GM21515 (cell line): ENCODE results near the gene DMRTA2.

Experiments
- ATAC-seq: cut with Tn5 transposase; IDR thresholded peaks from one replicate; pipeline ENCODE4 v1.9.1; 2021; ENCODE audit not compliant: unreplicated experiment

Gene DMRTA2

GRCh38 chr1:50422946-50423669 is at the start of gene DMRTA2:
DMRTA2 (minus strand) TSS chr1:50423443; CDS start chr1:50421536, 1,907 bp downstream.
- no peak for ATAC-seq

GRCh38 chr1:50471967-50472366 is 48.7 kb upstream of the DMRTA2 start:
- ATAC-seq: no peak

DNA sequence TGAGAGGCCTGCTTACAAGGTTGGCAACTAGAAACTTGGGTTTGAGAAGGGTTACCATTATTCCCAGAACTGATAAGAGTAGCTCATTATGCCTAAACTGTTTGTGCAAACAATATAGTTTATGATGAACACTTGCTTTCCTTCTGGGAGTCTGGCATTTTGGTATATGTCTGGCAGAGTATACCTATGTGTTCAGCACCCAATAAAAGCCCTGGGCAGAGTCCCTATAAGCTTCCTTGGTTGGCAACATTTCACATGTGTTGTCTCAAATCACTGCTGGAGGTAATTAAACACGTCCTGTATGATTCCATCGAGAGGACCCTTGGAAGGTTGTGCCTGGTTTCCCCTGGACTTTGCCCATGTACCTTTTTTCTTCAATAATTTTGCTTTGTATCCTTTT is 39.7 kb upstream of the DMRTA2 start:
- no peak for ATAC-seq

DNA sequence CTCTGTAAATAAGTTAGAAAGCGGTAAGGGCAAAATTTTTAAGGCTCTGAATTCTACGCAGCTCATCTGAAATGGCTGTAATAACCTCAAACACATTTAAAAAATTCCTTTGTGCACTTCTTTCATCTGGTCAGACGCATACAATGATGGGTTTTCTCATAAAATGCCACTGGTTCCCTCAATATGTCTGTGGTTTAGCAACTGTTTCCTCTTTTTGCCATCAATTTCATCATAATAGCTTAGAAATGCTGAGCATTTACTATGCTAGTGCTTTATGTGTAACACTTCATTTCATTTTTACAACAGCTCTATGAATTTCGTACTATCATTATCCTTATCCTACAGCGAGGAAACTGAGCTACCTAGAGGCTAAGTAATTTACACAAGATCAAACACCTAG is 35.3 kb upstream of the DMRTA2 start:
- no peak for ATAC-seq

DNA sequence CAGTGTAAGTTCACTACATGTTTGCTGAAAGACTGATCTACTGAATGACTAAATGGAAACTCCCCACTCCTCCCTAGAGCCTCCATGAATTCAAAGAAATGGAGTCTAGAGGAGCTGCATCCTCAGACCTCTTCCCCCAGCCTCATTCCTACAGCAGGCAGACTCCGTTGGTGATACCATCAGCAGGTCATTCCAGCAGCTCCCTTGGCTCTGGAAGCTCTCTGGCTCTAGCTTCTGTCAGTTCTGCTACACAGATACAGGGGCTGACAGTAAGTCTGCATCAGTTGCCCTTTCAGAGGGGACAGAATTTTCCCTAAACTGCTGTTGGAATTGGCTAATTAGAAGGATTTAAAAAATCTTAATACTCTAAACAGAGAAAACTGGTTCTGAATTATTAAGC is 31.7 kb upstream of the DMRTA2 start:
- no peak for ATAC-seq

- ATAC-seq: no peak
Measured at GRCh38 chr1:50453266-50453665, 30.0 kb upstream of the DMRTA2 start.

GRCh38 chr1:50452700-50453099 is 29.5 kb upstream of the DMRTA2 start:
- ATAC-seq: no peak

DNA sequence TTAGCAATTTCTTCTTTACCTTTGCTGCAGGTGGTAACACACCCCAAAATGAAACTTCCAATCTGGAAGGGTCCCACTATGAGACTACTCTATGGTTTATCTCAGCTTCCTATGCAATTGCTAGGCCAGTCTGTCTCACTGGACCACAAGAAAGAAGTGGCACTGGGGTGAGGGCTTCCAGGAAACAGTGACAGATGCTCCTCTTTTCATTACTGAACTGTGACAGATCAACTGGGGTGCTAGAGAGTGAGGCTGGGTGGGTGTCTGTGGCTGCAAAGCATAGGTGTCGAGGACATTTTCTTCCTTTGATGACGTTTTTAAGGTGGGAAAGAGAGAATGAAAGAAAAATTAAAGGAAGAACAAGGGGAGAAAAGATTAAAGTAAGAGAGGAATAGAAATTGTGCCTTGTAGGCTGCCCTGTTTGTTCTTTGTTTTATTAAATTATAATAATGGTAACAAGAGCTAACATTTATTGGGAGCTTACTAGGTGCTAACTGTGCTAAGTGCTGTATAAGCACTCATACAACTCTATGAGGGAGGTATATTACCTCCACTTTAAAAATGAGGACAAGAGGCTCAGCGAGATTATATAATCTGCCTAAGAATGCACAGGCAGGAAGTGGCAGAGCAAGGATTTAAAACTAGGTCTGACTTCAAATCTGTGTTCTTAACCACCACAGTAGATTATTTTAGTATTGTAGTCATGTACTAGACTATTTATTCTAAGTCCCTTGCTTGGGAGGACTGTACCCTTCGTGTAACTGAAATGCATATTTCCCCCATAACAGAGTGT is 27.8 kb upstream of the DMRTA2 start:
- ATAC-seq: no peak

DNA sequence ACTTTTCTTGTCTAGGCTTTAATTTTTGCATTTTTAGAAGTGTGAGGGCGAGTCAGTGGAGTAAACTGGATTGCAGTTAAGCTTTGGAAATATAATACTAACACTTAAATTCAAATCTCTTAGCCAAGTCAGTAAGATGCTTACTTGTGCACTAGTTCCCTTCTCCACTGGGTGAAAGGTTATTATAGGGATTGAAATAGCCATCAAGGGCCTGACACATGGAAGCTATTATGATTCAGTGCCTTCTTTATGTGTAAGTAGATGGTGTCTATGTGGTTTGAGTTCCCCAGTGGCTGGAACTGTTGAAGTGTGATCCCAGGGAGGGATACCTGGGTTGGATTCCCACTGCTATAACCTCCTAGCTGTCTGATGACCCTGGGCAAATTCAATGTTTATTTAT is 24.7 kb upstream of the DMRTA2 start:
- ATAC-seq: no peak

- ATAC-seq: no peak
Measured at GRCh38 chr1:50441183-50441582, 17.9 kb upstream of the DMRTA2 start.

GRCh38 chr1:50438945-50439344 is 15.7 kb upstream of the DMRTA2 start:
- no peak for ATAC-seq

DNA sequence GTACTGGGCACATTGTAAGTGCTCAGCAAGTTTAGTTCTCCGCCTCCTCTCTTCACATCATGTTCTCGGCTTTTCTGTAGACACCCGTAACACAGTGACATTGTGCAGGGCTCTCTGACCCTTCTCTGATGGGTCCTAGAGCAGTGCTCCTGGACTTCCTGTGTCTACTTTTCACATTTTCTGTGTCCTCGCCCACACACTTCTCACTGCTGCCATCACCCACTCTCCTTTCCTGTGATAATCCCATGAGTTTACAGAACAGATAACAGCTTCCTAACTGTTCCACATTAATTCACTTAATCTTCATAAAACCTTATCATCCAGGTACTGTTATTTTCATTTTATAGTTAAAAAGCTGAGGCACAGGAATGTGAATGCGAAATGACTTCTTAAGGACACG is 13.2 kb upstream of the DMRTA2 start:
- ATAC-seq: no peak

- ATAC-seq: no peak
Measured at GRCh38 chr1:50430010-50430405, 6.8 kb upstream of the DMRTA2 start.

DNA sequence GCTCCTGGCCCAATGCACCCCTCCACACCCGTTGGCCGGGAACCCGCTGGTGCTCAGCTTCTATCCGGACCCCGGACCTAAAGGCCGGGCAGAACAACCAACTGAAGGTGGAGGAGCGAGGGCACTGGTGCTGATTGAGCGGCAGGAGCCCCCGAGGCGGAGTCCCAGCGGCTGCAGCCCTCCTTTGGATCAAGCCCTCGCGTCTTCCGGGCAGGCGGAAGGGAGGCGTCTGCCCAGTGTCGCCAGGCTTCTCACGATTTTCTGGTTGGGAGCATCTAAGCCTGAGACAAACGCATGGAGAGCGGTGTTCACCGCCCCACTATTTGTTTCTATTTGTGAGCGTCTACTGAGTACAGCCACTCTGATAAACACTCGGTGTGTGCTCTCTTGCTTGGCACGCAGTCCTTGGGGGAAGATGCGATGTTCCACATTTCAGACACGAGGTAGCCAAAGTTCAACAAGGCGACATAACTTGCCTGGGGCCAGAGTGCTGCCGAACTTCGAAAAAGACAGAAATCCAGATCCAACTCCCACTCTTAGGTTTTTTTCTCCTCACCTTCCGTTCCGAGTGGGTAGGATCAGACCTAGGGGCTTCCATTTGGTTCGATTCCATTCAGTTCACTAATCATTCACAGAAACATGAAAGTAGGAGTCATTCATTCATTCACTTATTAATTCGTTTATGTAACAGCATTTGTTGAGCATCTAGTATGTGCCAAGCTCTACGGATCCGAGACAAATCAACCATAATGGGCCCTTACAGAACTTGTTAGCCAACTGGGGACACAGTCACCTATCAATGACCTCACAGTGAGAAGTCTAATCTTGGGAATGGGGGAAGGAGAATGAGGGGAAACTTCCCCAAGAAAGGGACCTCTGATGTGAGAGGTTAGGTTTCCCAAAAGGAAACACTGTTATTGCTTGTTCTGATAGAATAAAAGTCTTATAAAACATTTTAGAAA is 4.9 kb upstream of the DMRTA2 start:
- ATAC-seq: no peak

DNA sequence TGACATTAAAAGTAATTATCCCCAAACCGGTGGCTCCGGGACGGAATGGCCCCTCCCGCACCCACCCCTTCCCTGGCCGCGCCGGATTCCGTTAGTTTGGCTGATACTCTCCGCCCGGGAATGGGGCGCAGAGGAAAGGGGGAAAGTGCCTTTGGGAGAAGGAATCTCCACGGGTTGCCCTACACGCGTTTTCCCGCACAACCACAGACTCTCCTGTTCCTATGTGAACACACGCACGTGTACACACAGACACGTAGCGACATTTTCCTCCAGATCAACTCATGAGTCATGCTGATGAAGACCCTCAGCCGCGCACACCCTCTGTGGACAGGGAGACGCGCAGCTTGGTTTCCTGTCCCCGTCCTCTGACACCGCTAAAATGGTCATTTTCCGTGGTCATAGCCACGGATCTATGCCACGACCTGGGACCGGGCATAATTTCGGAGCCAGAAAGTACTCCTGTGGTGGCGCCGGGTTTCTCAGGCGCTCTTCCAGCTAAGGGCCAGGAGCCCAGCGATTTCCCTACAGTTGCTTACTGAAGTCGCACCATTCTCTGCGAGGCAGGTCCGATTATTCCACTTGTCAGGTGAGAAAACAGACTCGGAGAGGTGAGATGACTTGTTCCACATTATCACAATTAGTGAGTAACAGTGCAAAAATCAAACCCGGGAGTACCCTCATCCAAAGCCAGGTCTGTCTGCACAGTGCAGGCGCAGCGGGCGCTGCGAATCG is 4.0 kb upstream of the DMRTA2 start:
- ATAC-seq: no peak

DNA sequence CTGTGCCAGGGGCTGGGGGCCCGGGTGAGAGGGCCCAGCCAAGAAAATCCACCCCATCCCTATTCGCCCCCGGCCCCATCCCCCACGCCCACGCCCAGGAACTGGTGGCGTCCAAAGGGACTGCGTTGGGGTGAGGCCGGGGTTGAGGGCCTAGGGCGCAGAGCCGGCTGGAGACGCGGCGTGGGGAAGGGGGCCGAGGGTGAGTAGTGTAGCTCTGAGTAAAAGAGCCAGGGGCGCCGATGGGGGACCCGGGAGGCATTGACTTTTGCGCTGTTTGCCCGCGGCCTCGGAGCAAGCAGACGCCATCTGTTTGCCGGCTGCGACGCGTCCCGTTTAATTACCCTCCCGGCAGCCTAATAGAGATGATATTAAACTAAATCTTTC is 3.5 kb upstream of the DMRTA2 start:
- no peak for ATAC-seq

- ATAC-seq: no peak
Measured at GRCh38 chr1:50426108-50426700, 3.0 kb upstream of the DMRTA2 start.

DNA sequence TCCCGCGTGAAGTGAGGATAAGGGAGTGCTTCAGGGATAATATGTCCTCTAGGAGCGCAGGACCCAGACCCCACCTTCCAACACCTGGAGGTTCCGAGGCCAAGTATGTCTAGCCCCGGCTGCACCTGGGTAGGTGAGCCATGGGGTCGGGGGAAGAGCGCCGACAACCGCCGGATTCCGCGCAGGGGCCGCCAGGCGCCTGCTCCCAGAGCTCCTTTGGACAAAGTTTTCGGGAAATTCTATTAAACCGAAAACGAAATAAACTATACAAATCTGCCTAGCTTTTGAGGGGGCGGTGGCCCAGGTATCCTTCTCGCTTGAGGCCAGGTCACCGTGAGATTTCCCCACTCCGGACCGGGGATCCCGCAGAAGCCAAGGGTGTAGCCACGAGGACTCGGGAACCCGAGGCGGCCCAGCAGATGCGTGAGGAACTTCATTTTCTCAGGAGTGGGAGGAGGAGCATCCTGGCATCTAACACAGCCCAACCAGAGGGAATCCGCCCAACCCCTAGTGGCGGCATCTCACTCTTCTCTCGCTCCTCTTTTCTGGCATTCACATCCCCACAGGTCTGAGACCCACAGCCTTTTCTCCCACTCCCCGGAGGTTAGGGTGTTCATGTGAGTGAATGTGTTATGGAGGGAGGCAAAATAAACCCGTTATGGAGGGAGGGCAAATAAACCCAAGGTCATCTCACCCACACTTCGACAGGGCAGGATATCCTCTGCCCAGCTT is 2.3 kb upstream of the DMRTA2 start:
- no peak for ATAC-seq

- ATAC-seq: no peak
Measured at GRCh38 chr1:50424884-50425375, 1.7 kb upstream of the DMRTA2 start.
